Muscle of leg (tissue), 16 donors: Measurements from ENCODE around the gene TK2. TPM values are rescaled to one million over a fixed set of nuclear protein-coding genes. Genes with fewer than 3 reads are reported as not detected.
"Not testable (repeated sequence)": the region's sequence is repeated elsewhere in the genome, so short reads cannot be mapped to it uniquely, and the experiment has no call there.

ENCODE experiments used
- DNase-seq: peaks from one replicate; pipeline ENCODE4 v3.0.0; 2013
- H3K27ac ChIP-seq: one replicate; pipeline ENCODE4 v1.5.1; 2013; ENCODE audit warnings: mild to moderate bottlenecking, low read length, control low read depth
- H3K27me3 ChIP-seq: one replicate; pipeline ENCODE4 v1.6.1; 2013; ENCODE audit warnings: low read length; ENCODE audit not compliant: control insufficient read depth, insufficient read depth
- H3K36me3 ChIP-seq: one replicate; pipeline ENCODE4 v1.6.1; 2013; ENCODE audit warnings: low read length; ENCODE audit not compliant: control insufficient read depth, insufficient read depth
- H3K4me1 ChIP-seq: one replicate; pipeline ENCODE4 v1.6.1; 2013; ENCODE audit warnings: low read length; ENCODE audit not compliant: control insufficient read depth, insufficient read depth
- H3K4me3 ChIP-seq: one replicate; pipeline ENCODE4 v1.5.1; 2013; ENCODE audit warnings: low read length, control low read depth
- H3K9me3 ChIP-seq: replicated peaks from 2 replicates; pipeline ENCODE4 v1.6.1; 2013; ENCODE audit warnings: low read depth, low read length; ENCODE audit not compliant: control insufficient read depth
- WGBS: methylation state at CpG from one replicate; pipeline ENCODE4 v1.1.5; 2013; ENCODE audit warnings: missing lambda C conversion rate; ENCODE audit not compliant: insufficient coverage; 5-methylcytosine and 5-hydroxymethylcytosine counted together
- long read RNA-seq, 11 donors: transcript quantifications; one replicate each; lab custom pipeline, GENCODE V29; 2026
- polyA plus RNA-seq, 8 donors: library from polyadenylated mRNA; unstranded; fragments of 120-200 nt; gene quantifications; one replicate each; pipeline versions ENCODE4 v1.2.1 to v1.2.3, GENCODE V29; 2013; ENCODE audit warnings: inconsistent platforms in 1 of 8, low replicate concordance in 1 of 8; ENCODE audit not compliant: insufficient read length in 8 of 8, insufficient read depth in 1 of 8
- total RNA-seq: library from RNA; stranded (reverse); fragments of 120-200 nt; gene quantifications from one replicate; pipeline ENCODE4 v1.2.4, GENCODE V29; 2013

The TK2 gene
- total RNA-seq (18.8 TPM), polyA plus RNA-seq (10 to 100 TPM; 13.6 to 17.0 (median 15.0) TPM)
- long read RNA-seq, donor 1 = 0 reads
- long read RNA-seq, donor 2 = 0 reads
- long read RNA-seq, donor 3, full-length matches to known transcripts = 3 of 3 reads
- long read RNA-seq, donor 3, partial matches to known transcripts = 0 of 3 reads
- long read RNA-seq, donor 3, other reads (novel, unspliced or antisense) = 0 of 3 reads
- long read RNA-seq, donor 4, full-length matches to known transcripts = 4 of 4 reads
- long read RNA-seq, donor 4, partial matches to known transcripts = 0 of 4 reads
- long read RNA-seq, donor 4, other reads (novel, unspliced or antisense) = 0 of 4 reads
- long read RNA-seq, donor 5, full-length matches to known transcripts = 5 of 5 reads
- long read RNA-seq, donor 5, partial matches to known transcripts = 0 of 5 reads
- long read RNA-seq, donor 5, other reads (novel, unspliced or antisense) = 0 of 5 reads
- long read RNA-seq, donor 6, full-length matches to known transcripts = 4 of 4 reads
- long read RNA-seq, donor 6, partial matches to known transcripts = 0 of 4 reads
- long read RNA-seq, donor 6, other reads (novel, unspliced or antisense) = 0 of 4 reads
- long read RNA-seq, donor 7, full-length matches to known transcripts = 1 of 1 reads
- long read RNA-seq, donor 7, partial matches to known transcripts = 0 of 1 reads
- long read RNA-seq, donor 7, other reads (novel, unspliced or antisense) = 0 of 1 reads
- long read RNA-seq, donor 8, full-length matches to known transcripts = 3 of 3 reads
- long read RNA-seq, donor 8, partial matches to known transcripts = 0 of 3 reads
- long read RNA-seq, donor 8, other reads (novel, unspliced or antisense) = 0 of 3 reads
- long read RNA-seq, donor 9, partial matches to known transcripts = 0 of 1 reads
- long read RNA-seq, donor 9, other reads (novel, unspliced or antisense) = 0 of 1 reads
- long read RNA-seq, donor 10, full-length matches to known transcripts = 6 of 6 reads
- long read RNA-seq, donor 10, partial matches to known transcripts = 0 of 6 reads
- long read RNA-seq, donor 10, other reads (novel, unspliced or antisense) = 0 of 6 reads
- long read RNA-seq, donor 11, full-length matches to known transcripts = 2 of 2 reads
- long read RNA-seq, donor 11, partial matches to known transcripts = 0 of 2 reads
- long read RNA-seq, donor 11, other reads (novel, unspliced or antisense) = 0 of 2 reads

- Histone ChIP-seq H3K27ac (peak within 1 kb of the TSS; percentile 97), H3K27me3 (no peaks in the 10 kb centered on the region), H3K36me3 (peaks cover 19% of the 10 kb centered on the region), H3K4me3 (peak within 1 kb of the TSS; percentile 73), H3K9me3 (no peaks in the 10 kb centered on the region), H3K4me1 (peaks cover 33% of the 10 kb centered on the region)
- WGBS = 3% methylated on average over 77 of the region's 80 CpGs
- peak; percentile 92 for DNase-seq
These were observed at the start of gene TK2 for GRCh38 chr16:66549284-66550131. TK2 (minus strand) TSS chr16:66550122; CDS start chr16:66550061, 61 bp downstream.

GRCh38 chr16:66598111-66598510 lies 48.2 kb upstream of the TK2 start:
- Histone ChIP-seq H3K4me1 (no peaks in the 10 kb centered on the region), H3K27ac (no peak overlapping the region), H3K9me3 (no peaks in the 10 kb centered on the region), H3K4me3 (no peak overlapping the region), H3K36me3 (no peaks in the 10 kb centered on the region), H3K27me3 (no peaks in the 10 kb centered on the region)
- WGBS = no CpG with 5 or more reads among the region's 3 CpGs
- DNase-seq = no peak

DNA sequence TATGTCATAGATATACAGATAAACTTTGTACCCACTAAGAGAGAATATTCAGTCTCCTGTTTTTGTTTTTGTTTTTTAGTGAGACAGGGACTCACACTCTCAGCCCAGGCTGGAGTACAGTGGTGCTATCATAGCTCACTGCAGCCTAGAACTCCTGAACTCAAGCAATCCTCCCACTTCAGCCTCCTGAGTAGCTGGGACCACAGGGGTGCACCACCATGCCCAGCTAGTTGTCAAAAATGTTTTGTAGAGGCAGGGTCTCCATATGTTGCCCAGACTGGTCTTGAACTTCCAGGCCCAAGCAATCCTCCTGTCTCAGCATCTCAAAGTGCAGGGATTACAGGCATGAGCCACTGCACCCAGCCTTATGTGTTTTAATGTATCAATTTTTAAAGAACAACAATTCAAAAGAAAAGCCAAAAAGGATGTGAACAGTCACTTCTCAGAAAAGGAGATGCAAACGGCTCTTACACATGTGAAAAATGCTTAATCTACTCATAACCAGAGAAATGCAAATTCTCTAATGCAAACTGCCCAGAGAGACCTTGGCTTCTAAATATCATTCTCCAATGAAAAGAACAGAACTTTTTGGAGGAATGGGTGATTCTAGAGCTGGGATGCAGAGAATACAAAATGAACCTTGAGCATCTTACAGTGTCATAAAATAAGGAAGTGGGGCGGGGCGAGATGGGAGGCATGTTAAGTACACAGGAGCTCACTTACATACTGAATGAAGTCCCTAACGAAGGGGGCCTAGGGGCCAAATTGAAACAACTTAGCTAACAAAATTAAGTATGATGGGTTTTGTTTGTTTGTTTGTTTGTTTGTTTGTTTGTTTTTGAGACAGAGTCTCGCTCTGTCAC lies 47.3 kb upstream of the TK2 start:
- DNase-seq = no peak
- no peak overlapping the region for H3K27ac ChIP-seq
- no peak overlapping the region for H3K4me3 ChIP-seq
- no peaks in the 10 kb centered on the region for H3K27me3 ChIP-seq
- no peaks in the 10 kb centered on the region for H3K36me3 ChIP-seq
- WGBS = 83% methylated on average over 2 of the region's 5 CpGs
- no peaks in the 10 kb centered on the region for H3K9me3 ChIP-seq
- no peaks in the 10 kb centered on the region for H3K4me1 ChIP-seq

GRCh38 chr16:66596559-66596958 lies 46.6 kb upstream of the TK2 start:
- H3K9me3 ChIP-seq, H3K27me3 ChIP-seq, H3K27ac ChIP-seq, H3K36me3 ChIP-seq, H3K4me3 ChIP-seq, DNase-seq, H3K4me1 ChIP-seq: not testable (repeated sequence)
- WGBS = no CpG with 5 or more reads among the region's 4 CpGs

DNA sequence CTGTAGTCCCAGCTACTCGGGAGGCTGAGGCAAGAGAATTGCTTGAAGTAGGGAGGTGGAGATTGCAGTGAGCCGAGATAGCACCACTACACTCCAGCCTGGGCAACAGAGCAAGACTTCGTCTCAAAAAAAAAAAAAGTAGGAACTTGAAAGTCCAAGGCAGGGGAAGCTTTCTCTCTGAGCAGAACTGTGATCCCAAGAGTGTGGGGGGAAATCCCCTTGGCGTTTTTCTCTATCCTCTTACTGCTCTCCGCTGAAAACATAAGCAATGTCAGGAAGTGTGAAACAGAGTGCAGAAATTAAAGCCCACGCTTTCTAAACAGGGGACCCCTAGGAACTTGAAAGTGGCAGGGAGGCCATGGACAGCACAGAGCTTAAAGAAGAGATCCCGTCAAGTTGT lies 44.8 kb upstream of the TK2 start:
- DNase-seq = no peak
- WGBS = 67% methylated on average over 2 of the region's 7 CpGs
- Histone ChIP-seq H3K4me3 (no peak overlapping the region), H3K27me3 (no peaks in the 10 kb centered on the region), H3K36me3 (no peaks in the 10 kb centered on the region), H3K4me1 (no peaks in the 10 kb centered on the region), H3K9me3 (no peaks in the 10 kb centered on the region), H3K27ac (no peak overlapping the region)

DNA sequence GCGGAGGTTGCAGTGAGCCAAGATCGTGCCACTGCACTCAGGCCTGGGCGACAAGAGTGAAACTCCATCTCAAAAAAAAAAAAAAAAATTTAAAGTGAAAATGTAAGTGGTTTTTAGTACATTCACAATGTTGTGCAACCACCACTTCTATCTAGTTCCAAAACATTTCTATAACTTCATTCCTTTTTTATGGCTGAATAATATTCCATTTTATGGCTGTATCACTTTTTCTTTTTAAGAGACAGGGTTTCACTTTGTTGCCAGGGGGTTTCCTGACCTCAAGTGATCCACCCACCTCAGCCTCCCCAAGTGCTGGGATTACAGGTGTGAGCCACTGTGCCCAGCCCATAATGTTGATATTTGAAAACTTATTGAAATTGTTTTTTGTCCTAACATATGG lies 42.9 kb upstream of the TK2 start:
- no peaks in the 10 kb centered on the region for H3K27me3 ChIP-seq
- no peaks in the 10 kb centered on the region for H3K9me3 ChIP-seq
- no peak overlapping the region for H3K27ac ChIP-seq
- no peak overlapping the region for H3K4me3 ChIP-seq
- H3K36me3 ChIP-seq = no peaks in the 10 kb centered on the region
- no peak for DNase-seq
- H3K4me1 ChIP-seq = peaks cover 2% of the 10 kb centered on the region
- WGBS = no CpG with 5 or more reads among the region's 3 CpGs

DNA sequence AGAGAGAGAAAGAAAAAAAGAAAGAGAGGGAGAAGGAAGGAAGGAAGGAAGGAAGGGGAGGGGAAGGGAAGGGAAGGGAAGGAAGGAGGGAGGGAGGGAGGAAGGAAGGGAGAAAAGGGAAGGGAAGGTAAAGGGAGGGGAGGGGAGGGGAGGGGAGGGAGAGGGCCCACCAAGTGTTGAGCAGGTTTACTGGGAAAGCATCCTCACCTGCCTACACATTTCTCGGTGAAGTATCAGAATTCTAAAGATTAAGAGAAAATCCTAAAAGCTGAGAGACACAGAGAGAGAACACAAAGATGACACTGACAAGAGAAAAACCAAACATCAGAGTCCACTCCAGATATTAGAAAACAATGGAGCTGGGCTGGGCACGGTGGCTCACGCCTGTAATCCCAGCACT lies 42.3 kb upstream of the TK2 start:
- Histone ChIP-seq H3K36me3 (no peaks in the 10 kb centered on the region), H3K27me3 (no peaks in the 10 kb centered on the region), H3K4me1 (peaks cover 7% of the 10 kb centered on the region), H3K9me3 (no peaks in the 10 kb centered on the region), H3K27ac (no peak overlapping the region), H3K4me3 (no peak overlapping the region)
- 92% methylated on average over 2 of the region's 3 CpGs for WGBS
- DNase-seq = no peak

GRCh38 chr16:66591018-66591417 lies 41.1 kb upstream of the TK2 start:
- Histone ChIP-seq H3K9me3 (no peaks in the 10 kb centered on the region), H3K36me3 (no peaks in the 10 kb centered on the region), H3K27me3 (no peaks in the 10 kb centered on the region), H3K4me1 (peaks cover 16% of the 10 kb centered on the region), H3K27ac (no peak overlapping the region), H3K4me3 (no peak overlapping the region)
- WGBS = 83% methylated on average over 3 of the region's 4 CpGs
- no peak for DNase-seq

GRCh38 chr16:66590322-66590721 lies 40.4 kb upstream of the TK2 start:
- H3K4me3 ChIP-seq = no peak overlapping the region
- 82% methylated on average over 5 of the region's 8 CpGs for WGBS
- no peak for DNase-seq
- no peak overlapping the region for H3K27ac ChIP-seq
- no peaks in the 10 kb centered on the region for H3K36me3 ChIP-seq
- no peaks in the 10 kb centered on the region for H3K27me3 ChIP-seq
- peaks cover 22% of the 10 kb centered on the region for H3K4me1 ChIP-seq
- no peaks in the 10 kb centered on the region for H3K9me3 ChIP-seq
